SIG-M5 (cell line): ENCODE data around the gene TCAIM.

ENCODE experiments used
- DNase-seq: peaks from one replicate; lab custom pipeline; 2025; lab: John Stamatoyannopoulos, UW

The TCAIM gene, protein sequence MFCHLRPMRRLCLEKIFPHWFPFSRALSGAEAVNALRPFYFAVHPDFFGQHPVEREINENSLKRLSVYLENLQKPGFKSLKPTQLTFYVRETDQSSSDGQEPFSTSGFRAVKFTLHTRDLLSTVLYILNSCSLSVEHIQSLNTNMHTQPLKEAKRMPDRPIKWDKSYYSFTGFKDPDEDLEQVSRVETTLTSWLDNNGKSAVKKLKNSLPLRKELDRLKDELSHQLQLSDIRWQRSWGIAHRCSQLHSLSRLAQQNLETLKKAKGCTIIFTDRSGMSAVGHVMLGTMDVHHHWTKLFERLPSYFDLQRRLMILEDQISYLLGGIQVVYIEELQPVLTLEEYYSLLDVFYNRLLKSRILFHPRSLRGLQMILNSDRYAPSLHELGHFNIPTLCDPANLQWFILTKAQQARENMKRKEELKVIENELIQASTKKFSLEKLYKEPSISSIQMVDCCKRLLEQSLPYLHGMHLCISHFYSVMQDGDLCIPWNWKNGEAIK

DNA sequence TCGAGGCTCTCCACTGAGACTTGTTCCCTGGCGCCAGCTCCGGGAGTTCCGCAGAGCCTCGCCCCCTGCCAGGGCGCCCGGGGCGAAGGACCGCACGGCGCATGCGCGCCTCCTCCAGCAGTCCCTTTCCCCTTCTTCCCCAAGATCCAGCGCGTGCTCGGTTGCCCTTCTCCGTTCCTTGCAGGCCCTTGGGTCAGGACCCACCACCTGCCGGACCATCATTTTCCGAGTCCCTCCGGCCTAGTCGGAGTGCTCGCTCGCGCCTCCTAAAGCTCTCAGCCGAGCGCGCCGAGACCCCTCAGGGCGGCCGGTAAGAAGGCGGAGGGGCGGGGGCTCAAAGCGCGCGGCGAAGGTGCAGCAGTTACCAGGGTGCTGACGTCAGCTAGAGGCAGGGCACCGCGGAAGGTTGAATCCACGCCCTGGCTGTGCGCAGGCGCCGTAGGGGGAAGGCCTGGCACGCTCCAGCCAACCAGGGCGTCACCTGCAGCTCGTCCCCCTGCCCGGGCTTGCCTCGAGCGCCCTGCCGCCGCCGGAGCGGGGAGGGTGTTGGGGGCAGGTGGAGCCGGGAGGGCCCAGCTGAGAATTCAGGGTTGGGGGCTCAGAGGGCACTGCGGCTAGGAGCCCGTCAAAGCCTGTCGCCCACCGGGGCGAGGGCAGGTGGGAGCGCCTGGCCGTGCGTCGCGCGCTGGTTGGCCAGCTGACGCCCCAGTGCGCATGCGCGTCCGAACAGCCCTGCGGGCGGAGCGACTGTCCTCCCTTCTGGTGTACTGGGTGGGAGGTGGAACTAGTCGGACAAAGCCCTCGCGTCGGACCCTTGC, at the start of gene TCAIM:
TCAIM (plus strand) TSS at position 757 of the 818 bp plus-strand sequence. CDS start 16,017 bp downstream, outside the sequence.
- DNase-seq, result peak; percentile 88

- DNase-seq, result no peak
Observed at GRCh38 chr3:44289882-44290462, 48.6 kb upstream of the TCAIM start.

GRCh38 chr3:44292276-44292675, 46.3 kb upstream of the TCAIM start:
- no peak for DNase-seq

- DNase-seq, result no peak
Observed at GRCh38 chr3:44292947-44293346, 45.6 kb upstream of the TCAIM start.

DNA sequence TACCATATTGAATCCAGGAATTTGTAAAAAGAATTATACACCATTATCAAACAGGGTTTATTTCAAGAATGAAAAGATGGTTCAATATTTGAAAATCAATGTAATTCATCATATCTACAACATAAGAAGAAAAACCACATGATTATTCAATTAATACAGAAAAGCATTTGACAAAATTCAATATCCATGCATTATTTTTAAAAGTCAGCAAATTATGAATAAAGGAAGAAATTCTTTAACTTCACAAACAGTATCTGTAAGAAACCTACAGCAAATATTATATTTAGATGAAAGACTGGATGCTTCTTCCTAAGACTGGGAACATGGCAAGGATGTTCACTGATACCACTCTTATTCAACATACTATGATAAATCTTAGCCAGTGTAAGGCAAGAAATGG, 41.3 kb upstream of the TCAIM start:
- DNase-seq, result no peak

DNA sequence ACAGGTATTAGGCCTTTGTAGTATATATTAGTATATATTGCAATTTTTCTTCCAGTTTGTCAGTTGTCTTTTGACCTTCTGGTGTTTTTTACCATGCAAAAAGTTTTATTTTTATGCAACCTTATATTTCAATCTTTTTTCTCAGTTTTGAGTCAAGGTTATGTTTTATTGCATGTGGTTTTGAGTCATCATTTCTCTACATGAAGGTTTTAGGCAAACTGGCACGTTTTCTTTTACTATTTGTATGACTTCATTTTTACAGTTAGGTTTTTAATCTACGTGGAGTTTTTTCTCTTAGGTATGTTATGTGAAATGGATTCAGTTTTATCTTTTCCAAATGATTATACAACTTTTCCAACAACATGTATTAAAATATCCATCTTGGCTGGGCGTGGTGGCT, 36.8 kb upstream of the TCAIM start:
- no peak for DNase-seq

GRCh38 chr3:44309500-44309899, 29.1 kb upstream of the TCAIM start:
- DNase-seq, result no peak

DNA sequence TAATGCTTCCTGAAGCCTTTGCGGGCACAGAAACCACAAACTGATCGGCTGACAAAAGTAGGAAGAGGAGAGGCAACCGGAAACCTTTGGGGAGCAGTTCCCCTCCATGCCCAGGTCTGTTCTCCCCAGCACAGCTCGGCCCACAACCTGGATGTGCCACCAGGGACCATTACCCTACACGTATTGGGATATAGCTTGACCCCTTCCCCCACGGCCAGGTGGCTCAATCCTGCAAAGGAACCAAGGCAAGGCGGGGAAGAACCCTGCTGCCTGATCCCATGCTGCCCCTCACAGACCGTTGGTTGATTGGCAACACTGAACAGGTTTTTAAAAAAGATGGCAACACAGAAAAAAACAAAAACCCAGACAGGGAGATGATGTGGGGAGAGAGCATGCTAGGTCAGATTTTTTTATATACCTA, 19.7 kb upstream of the TCAIM start:
- DNase-seq, result no peak

DNA sequence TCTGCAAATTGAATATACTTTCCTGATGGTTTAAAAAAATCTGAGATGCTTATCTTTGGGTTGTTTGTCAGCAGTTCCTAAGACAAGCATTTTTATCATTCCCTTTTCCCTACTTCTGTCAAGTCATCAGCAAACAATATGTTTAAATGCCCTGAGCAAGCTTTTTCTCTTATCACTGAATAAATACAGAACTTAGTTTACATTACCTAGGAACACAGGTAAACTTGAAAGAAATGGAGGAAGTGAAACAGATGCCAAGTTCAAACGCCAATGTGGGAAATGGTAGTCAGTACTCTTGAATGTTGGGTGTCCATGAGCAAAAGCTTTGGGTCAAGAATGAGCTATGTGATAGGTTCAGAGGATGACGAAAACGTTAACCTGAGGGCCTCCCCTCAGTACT, 17.2 kb upstream of the TCAIM start:
- no peak for DNase-seq

GRCh38 chr3:44323341-44323955, 15.1 kb upstream of the TCAIM start:
- DNase-seq, result no peak

DNA sequence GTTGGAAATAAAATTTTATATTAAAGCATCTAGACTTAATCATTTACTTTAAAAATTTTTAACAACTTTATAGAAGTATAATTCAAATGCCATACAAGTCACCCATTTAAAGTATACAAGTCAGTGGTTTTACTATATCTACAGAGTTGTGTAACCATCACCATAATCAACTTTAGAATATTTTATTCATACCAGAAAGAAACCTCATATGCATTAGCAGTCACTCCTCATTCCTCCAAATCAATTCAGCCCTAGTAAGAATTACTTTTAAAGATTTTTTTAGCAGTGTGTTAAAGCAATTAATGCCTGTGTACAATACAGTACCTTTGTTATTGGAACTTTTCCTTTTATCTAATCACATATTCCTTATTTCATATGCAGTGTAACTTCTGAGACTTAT, 14.0 kb upstream of the TCAIM start:
- no peak for DNase-seq

DNA sequence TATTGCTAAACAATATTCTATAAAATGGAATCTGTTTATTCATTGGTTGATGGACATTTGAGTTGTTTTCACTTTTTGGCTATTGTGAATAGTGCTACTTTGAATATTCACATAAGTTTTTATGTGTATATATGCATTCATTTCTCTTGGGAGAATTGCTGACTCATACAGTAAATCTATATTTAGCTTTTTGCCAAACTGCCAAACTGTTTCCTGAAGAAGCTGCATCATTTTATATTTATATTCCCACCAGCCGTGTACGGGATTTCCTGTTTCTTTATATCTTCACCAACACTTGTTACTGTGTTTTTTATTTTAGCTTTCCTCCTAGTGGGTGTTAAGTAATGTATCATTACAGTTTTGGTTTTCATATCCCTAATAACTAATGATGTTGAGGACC, 12.5 kb upstream of the TCAIM start:
- DNase-seq, result no peak

- no peak for DNase-seq
Observed at GRCh38 chr3:44326515-44326914, 12.1 kb upstream of the TCAIM start.

DNA sequence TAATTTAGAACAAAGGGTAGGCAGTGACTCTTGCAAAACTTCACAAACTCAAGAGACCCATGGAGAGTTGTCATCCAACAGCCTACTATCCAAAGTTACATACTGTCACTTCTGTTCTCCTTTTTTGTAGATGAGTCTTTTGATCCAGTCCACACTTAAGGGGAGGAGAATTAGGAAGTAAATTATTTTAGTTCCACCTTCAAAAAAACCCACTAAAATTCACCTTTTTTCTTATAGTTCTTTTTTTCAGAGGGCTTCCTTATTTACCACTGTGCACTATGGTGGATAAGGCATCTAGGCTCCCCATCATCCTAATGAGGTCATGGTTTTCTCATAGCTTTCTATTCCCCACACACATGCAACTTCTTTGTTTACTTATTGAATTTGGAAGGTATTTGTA, 8.6 kb upstream of the TCAIM start:
- DNase-seq, result no peak

DNA sequence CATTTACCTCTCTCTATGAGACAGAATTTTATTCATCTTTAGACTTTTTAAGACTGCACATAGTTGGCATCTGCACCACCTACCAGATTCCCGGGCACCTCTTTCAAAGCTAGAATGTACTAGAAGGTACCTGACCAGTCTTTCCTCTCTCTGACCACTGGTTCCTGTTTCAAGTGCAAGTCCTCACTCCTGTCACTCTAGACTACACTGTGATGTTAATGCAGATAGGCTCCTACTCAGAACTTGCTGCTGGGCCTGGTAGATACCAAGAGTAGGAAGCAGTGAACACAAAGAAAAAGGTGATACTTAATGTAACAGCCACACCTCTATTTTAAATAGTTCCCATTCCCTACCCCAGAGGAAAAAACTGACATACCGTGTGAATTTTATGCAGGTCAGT, 8.1 kb upstream of the TCAIM start:
- no peak for DNase-seq

- no peak for DNase-seq
Observed at GRCh38 chr3:44334326-44334725, 4.2 kb upstream of the TCAIM start.

DNA sequence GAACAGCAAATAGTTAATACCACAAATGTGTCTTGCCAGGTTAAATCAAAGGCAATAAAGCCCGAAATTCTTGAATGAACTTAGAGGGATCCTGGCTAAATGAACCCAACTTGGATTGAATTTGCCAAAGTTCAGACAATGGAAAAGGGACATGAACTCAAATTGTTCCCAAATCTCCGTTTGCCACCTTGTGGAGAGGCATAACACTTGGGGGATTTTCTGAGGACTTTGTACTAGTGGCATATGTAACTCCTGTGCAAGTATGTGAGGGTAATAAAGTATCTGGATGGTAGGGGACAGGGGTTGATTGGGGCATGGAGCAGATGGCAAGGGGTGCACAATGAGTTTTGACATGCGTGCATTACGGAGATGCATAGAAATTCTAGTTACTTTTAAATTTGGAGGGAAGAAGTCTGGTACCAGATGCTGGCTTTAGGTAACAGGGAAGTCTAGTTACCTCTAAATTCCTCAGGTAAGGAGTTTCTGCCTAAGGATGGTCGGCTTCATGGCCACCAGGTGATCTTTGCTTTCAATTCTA, 1.2 kb upstream of the TCAIM start:
- no peak for DNase-seq

DNA sequence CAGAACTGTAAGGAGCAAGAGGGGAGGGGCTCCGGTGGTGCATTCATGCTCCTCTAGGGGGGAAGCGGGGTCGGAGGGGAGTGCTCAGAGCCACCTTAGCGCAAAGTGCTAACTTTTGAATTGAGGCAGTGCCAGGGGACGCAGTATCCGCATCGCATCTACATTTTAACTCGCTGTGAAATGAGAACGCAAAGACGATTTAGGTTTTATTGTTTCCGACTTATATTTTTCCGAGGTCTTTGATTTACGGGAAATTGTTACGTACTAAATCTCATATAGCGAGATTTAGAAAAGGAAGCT, 212 bp downstream of the TCAIM start:
- no peak for DNase-seq

DNA sequence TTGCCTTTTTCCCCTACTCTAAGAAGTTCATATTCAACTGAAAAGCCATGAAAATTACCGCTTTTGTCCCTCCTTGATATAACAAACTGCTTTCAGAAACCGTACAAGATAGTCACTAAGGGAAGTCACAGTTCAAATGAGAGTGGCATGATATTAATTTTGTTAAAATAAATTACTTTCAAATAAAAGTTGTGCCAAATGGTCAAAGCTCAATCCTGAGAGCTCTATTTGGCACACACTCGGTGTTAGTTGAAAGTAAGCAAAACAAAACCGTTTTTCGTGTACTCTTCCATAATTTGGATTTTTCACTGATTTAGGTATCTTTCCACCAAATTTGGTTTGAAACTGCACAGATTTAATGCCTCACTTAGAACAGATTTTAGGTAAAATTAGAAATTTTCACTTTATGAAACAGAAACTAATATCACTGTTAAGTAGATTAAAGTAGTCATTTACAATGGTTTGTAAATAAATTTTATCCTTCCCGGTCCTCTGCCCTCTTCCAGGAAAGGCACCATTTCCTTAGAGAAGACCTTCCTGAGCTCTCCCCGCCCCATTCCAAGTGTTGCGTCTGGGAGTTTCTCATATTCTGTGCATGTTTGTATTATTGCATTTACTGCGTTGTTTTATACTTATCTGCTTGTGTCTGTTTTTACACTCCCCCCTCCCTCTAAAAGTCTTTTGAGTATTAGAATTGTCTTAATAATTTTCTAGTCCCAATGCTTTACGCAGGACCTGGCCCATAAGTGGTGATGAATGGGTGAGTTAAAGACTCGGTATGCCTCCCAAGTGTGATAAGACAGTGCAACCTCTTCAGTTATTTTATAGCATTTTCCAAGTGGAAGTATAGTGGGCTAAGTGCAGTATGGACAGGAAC, 853 bp downstream of the TCAIM start:
- no peak for DNase-seq

DNA sequence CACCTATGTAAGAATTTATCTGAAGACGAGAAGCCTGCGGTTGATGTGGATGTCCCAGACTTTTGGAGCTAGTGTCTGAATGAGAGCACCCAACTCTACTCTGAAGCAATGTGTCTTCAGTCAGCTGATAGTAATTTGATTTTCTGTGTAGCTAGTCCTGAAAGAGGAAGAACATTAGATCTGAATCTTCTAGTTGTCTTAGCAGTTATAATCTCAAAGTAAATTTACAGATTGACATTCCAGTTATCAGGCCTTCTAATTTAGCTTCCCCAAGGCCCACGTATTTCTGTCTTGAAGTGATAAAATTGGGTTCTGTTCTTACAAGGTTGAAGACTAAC, 1.5 kb downstream of the TCAIM start:
- no peak for DNase-seq

DNA sequence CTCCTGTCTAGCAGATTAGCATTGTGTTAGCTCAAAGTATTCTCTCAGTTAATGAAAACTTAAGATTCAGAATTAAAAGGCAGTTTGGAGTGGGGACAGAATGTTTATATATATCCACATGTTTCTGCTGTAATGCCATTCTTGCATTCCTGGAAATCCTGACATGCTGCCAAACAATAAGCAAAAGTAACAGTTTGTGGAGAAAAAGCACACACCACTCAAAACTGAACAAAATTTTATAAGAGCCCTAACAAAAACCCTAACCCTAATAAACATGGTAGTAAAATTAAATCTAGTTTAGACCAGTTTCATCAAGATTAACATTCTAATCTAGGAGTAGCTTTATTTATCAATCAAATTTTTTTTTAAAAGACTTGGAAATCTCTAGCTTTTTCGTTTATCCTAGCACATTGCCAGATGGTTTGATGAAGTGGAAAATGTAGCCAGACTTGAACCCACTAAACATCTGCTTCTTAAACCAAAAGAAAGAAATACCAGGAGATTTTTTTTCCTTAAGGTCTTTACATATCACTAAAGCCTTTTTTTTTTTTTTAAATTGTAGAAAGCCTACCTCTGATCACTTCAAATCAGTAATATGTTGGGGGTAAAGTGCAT, 3.7 kb downstream of the TCAIM start:
- no peak for DNase-seq
